HUES48 (cell line): ENCODE measurements around the gene LDLRAD4.

Source experiments
- H3K27ac ChIP-seq: one replicate; pipeline ENCODE4 v1.7.0; 2013; ENCODE audit warnings: low read depth, low read length, inconsistent platforms
- H3K27me3 ChIP-seq: 2 replicates; pipeline ENCODE4 v1.6.1; 2013; ENCODE audit warnings: mild to moderate bottlenecking, low read length; ENCODE audit not compliant: control insufficient read depth, insufficient read depth
- H3K36me3 ChIP-seq: 2 replicates; pipeline ENCODE4 v1.6.1; 2013; ENCODE audit warnings: low read length; ENCODE audit not compliant: control insufficient read depth, insufficient read depth
- H3K4me1 ChIP-seq: 2 replicates; pipeline ENCODE4 v1.6.1; 2013; ENCODE audit warnings: mild to moderate bottlenecking, low read length; ENCODE audit not compliant: control insufficient read depth, insufficient read depth
- H3K4me3 ChIP-seq: 2 replicates; pipeline ENCODE4 v1.5.1; 2013; ENCODE audit warnings: mild to moderate bottlenecking, low read depth, low read length
- H3K9ac ChIP-seq: 2 replicates; pipeline ENCODE4 v1.6.1; 2013; ENCODE audit warnings: mild to moderate bottlenecking, low read depth, low read length, moderate library complexity
- H3K9me3 ChIP-seq: 2 replicates; pipeline ENCODE4 v1.6.1; 2013; ENCODE audit warnings: low read length; ENCODE audit not compliant: control insufficient read depth, insufficient read depth

The LDLRAD4 gene

GRCh38 chr18:13382954-13383827, 164.6 kb downstream of the LDLRAD4 start:
- H3K27me3 ChIP-seq = no peaks in the 10 kb centered on the region
- H3K4me3 ChIP-seq = no peak overlapping the region
- no peaks in the 10 kb centered on the region for H3K4me1 ChIP-seq
- H3K9ac ChIP-seq = no peak overlapping the region
- H3K9me3 ChIP-seq = no peaks in the 10 kb centered on the region
- no peak overlapping the region for H3K27ac ChIP-seq
- H3K36me3 ChIP-seq = no peaks in the 10 kb centered on the region

GRCh38 chr18:13386891-13387801, 168.6 kb downstream of the LDLRAD4 start:
- H3K4me3 ChIP-seq = no peak overlapping the region
- no peaks in the 10 kb centered on the region for H3K9me3 ChIP-seq
- no peak overlapping the region for H3K9ac ChIP-seq
- H3K4me1 ChIP-seq = no peaks in the 10 kb centered on the region
- H3K27ac ChIP-seq = no peak overlapping the region
- no peaks in the 10 kb centered on the region for H3K27me3 ChIP-seq
- H3K36me3 ChIP-seq = no peaks in the 10 kb centered on the region

- H3K36me3 ChIP-seq = no peaks in the 10 kb centered on the region
- H3K27ac ChIP-seq = no peak overlapping the region
- H3K9me3 ChIP-seq = no peaks in the 10 kb centered on the region
- H3K4me1 ChIP-seq = no peaks in the 10 kb centered on the region
- no peak overlapping the region for H3K4me3 ChIP-seq
- no peak overlapping the region for H3K9ac ChIP-seq
- H3K27me3 ChIP-seq = no peaks in the 10 kb centered on the region
Observed at GRCh38 chr18:13387855-13388548, 169.4 kb downstream of the LDLRAD4 start.

GRCh38 chr18:13388586-13389490, 170.3 kb downstream of the LDLRAD4 start:
- Histone ChIP-seq H3K36me3 (no peaks in the 10 kb centered on the region), H3K27me3 (no peaks in the 10 kb centered on the region), H3K4me3 (no peak overlapping the region), H3K9me3 (no peaks in the 10 kb centered on the region), H3K4me1 (no peaks in the 10 kb centered on the region), H3K9ac (no peak overlapping the region), H3K27ac (no peak overlapping the region)

- H3K27ac ChIP-seq = no peak overlapping the region
- no peak overlapping the region for H3K4me3 ChIP-seq
- H3K9me3 ChIP-seq = no peaks in the 10 kb centered on the region
- H3K27me3 ChIP-seq = no peaks in the 10 kb centered on the region
- no peaks in the 10 kb centered on the region for H3K36me3 ChIP-seq
- no peaks in the 10 kb centered on the region for H3K4me1 ChIP-seq
- no peak overlapping the region for H3K9ac ChIP-seq
Observed at GRCh38 chr18:13389491-13390131, 171.1 kb downstream of the LDLRAD4 start.

- Histone ChIP-seq H3K36me3 (no peaks in the 10 kb centered on the region), H3K27me3 (no peaks in the 10 kb centered on the region), H3K27ac (no peak overlapping the region), H3K4me1 (no peaks in the 10 kb centered on the region), H3K9me3 (no peaks in the 10 kb centered on the region), H3K4me3 (no peak overlapping the region), H3K9ac (no peak overlapping the region)
Observed at GRCh38 chr18:13390196-13390595, 171.6 kb downstream of the LDLRAD4 start.

- Histone ChIP-seq H3K9ac (no peak overlapping the region), H3K4me3 (no peak overlapping the region), H3K27ac (no peak overlapping the region), H3K4me1 (no peaks in the 10 kb centered on the region), H3K9me3 (no peaks in the 10 kb centered on the region), H3K27me3 (no peaks in the 10 kb centered on the region), H3K36me3 (no peaks in the 10 kb centered on the region)
Observed at GRCh38 chr18:13390711-13391110, 172.2 kb downstream of the LDLRAD4 start.

GRCh38 chr18:13392029-13392750, 173.6 kb downstream of the LDLRAD4 start:
- Histone ChIP-seq H3K36me3 (no peaks in the 10 kb centered on the region), H3K27ac (no peak overlapping the region), H3K4me1 (no peaks in the 10 kb centered on the region), H3K9ac (no peak overlapping the region), H3K27me3 (no peaks in the 10 kb centered on the region), H3K9me3 (no peaks in the 10 kb centered on the region), H3K4me3 (no peak overlapping the region)

GRCh38 chr18:13392899-13393298, 174.3 kb downstream of the LDLRAD4 start:
- H3K9me3 ChIP-seq = no peaks in the 10 kb centered on the region
- no peaks in the 10 kb centered on the region for H3K4me1 ChIP-seq
- no peak overlapping the region for H3K4me3 ChIP-seq
- H3K36me3 ChIP-seq = no peaks in the 10 kb centered on the region
- no peaks in the 10 kb centered on the region for H3K27me3 ChIP-seq
- no peak overlapping the region for H3K9ac ChIP-seq
- no peak overlapping the region for H3K27ac ChIP-seq
